Measurements from ENCODE around the gene MEGF10.

Gene MEGF10

DNA sequence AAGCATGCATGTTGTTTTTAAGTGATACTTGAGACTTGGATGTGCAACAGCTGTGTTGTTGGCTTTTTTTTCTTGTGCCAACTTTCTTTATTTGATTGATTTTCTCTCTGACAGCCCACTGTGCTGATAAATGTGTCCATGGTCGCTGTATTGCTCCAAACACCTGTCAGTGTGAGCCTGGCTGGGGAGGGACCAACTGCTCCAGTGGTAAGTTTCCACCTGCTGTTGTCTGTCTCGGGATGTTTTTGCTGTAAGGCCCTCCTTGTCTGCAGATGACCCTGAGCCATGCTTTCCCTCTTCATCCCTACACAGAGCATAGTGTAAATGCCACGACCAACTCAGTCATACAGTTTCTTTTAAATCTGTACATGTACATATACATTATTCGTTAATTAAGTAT lies 79.2 kb downstream of the MEGF10 start:
- DNase-seq (ENCODE audit: low read depth, low spot score), result no peak

GRCh38 chr5:127370631-127371030 lies 80.0 kb downstream of the MEGF10 start:
- no peak for DNase-seq (ENCODE audit: low read depth, low spot score)

- no peak for DNase-seq (ENCODE audit: low read depth, low spot score)
Measured at GRCh38 chr5:127373858-127374491, 83.4 kb downstream of the MEGF10 start.

GRCh38 chr5:127375124-127375523 lies 84.5 kb downstream of the MEGF10 start:
- no peak for DNase-seq (ENCODE audit: low read depth, low spot score)

DNA sequence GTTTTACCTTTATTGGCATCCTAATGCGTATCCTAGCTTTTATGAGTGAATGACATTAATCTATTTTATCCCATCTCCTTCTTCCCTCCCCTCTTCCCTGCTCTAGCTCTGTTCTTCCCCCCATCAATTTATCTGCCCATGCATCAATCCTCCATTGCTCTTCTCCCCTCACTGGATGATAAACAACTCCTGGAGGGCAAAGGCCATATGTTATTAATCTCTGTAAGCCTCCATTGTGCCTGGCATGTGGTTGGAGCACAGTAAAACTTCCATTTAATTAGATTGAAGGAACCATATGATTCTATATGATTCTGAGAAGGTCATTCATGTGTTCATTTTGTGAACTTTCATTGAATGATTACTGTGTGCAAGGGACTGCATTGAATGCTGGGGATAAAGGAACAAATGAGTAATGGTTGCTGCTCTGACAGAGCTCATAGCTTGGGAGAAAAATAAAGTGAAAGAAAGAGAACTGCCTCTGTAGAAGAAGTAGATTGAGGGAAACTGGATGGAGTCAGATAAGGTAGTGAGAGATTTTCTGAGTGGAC lies 85.0 kb downstream of the MEGF10 start:
- DNase-seq (ENCODE audit: low read depth, low spot score), result no peak

DNA sequence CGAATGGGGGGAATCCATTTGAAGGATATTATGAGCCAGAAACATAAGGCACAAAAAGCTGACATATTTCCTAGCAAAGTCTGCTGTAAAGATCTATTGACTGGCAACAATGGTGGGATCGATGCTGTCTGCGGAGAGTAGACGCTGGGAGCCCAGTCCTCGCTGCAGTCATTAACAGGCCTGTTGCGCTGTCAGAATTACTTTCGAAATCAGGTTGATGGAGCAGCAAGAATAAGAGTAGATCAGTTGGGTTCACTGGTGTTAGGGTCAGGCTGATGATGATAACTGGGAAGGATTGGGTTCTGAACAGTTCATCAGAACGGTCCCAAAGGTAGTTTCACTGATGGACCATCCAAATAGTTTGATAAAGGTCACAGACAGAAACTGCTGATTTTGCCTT lies 87.1 kb downstream of the MEGF10 start:
- DNase-seq (ENCODE audit: low read depth, low spot score), result no peak

DNA sequence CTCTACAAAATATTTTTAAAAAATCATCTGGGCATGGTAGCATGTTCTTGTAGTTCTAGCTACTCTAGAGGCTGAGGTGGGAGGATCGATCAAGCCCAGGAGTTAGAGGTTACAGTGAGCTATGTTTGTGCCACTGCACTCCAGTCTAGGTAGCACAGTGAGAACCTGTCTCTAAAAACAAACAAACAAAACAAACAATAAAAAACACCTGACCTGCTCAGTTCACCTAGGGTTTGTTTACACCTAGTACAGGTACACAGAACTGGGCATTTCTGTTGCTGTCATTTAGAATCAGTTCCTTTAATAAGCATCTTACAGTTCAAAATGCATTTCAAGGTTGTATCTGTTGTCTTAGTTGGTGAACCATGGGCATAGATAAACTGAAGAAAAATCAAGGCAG lies 95.3 kb downstream of the MEGF10 start:
- no peak for DNase-seq (ENCODE audit: low read depth, low spot score)

- DNase-seq (ENCODE audit: low read depth, low spot score), result no peak
Measured at GRCh38 chr5:127386557-127386956, 96.0 kb downstream of the MEGF10 start.

DNA sequence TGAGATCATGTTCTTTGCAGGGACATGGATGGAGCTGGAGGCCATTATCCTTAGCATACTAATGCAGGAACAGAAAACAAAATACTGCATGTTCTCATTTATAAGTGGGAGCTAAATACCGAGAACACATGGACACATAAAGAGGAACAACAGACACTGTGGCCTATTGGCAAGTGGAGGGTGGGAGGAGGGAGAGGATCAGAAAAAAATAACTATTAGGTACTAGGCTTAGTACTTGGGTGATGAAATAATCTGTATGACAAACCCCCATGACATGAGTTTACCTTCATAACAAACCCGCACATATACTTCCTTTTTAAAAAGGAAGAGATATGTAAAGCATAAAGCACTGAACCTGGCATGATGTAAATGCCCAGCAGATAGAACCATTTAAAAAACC lies 99.0 kb downstream of the MEGF10 start:
- DNase-seq (ENCODE audit: low read depth, low spot score), result no peak

DNA sequence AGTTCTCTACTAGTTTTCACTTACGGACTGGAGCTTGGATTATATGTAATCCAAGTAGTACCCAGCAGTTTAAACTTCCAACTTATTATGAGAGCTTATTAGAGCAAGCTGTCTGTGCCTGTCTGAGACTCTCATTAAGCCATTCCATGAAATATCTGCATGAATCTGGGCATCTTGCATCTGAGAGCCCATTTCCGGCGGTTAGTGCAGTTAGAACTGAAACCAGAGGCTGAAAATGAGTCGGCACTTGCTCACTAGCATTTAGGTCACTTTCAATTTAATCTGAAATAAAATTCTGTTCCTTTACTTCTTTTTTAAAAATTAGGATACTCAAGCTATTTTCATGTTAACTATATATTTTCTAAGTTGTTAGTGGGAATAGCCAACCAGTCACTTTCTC lies 102.2 kb downstream of the MEGF10 start:
- DNase-seq (ENCODE audit: low read depth, low spot score), result no peak

DNA sequence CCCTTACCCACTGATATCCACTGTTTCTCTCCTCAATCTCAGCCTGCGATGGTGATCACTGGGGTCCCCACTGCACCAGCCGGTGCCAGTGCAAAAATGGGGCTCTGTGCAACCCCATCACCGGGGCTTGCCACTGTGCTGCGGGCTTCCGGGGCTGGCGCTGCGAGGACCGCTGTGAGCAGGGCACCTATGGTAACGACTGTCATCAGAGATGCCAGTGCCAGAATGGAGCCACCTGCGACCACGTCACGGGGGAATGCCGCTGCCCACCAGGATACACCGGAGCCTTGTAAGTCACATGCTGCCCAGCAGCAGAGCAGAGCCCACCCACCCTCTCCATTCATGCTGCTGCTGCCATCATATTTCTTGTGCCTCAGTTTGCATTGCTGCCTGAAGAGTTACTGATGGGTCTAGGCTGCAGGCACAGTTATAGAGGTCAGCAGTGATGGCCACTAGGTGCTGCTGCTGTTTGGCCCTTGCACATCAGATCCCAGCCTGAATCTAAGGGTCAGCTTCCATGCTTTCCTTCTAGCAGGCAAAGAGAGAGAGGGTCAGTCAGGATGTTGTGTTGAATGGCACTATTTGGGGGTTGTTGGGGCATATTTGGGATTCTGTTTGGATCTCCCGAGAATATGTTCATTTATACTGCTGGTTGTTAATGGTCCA lies 106.0 kb downstream of the MEGF10 start:
- no peak for DNase-seq (ENCODE audit: low read depth, low spot score)

GRCh38 chr5:127398508-127398907 lies 107.9 kb downstream of the MEGF10 start:
- DNase-seq (ENCODE audit: low read depth, low spot score), result no peak

DNA sequence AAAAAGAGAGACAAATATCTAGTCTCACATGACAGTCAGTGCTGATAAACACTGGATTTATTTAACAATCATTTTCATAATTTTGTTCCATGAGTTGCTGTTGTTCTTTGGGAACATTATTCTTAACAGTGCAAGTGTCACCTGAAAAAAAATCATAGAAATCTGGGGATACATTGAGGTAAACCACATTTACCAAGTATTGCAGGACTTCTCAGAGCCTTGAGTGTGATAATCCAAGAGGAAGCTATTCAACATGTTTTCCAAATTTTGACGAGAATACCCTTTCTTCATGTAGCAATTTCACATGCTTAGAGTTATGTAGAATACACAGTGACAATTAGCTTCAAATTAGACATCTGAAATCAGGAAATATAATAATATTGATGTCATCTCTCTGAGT lies 108.5 kb downstream of the MEGF10 start:
- no peak for DNase-seq (ENCODE audit: low read depth, low spot score)

DNA sequence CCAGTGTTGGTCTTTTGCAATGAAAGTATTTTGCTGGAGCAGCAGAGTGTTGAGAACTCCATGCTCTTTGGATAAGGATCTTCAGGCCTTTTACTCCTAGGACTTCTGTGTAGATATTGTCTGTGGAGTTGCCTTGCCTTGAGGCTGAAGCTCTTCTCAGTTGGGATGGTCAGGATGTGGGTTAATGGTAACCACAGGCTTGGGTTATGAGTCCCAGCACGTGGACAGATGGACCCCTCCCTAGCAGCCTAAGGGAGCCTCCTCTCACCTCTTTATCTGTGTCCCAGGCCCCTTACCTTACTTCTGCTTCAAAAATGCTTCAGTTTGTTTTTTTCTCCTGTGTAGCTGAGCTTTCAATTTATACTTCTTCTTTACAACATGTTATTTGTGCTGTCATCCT lies 109.9 kb downstream of the MEGF10 start:
- DNase-seq (ENCODE audit: low read depth, low spot score), result no peak

DNA sequence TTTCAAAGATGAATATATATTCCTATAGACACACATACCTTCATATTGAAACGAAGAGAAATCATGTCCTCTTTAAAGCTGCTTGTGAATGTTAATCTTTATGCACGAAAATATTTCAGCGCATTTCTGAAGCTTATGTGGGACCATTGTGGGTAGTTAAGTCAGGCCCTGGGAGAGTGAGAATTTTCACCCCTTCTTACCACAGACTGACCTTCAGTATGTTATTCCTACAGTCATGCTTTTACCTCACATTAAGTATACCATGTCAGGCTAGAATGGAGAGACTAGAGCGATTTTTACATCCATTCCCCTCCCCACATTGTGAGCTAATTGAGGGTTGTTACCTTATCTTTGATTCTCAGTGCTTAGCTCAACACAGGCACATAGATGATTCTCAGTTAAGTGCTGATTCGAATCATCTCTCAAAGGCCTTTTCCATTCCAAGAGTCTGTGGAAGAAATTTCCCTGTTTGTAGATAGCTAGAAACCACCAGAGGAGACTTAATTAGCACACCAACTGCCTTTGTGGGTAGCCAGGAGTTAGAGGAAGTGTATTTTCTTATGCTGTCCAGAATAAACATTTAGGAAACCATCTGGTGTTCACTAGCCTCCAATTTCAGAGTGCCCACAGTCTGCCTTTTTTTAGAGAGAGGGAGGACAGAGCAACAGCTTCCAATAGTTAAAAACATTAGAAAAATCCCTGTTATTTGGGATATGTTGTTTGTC lies 110.5 kb downstream of the MEGF10 start:
- no peak for DNase-seq (ENCODE audit: low read depth, low spot score)

DNA sequence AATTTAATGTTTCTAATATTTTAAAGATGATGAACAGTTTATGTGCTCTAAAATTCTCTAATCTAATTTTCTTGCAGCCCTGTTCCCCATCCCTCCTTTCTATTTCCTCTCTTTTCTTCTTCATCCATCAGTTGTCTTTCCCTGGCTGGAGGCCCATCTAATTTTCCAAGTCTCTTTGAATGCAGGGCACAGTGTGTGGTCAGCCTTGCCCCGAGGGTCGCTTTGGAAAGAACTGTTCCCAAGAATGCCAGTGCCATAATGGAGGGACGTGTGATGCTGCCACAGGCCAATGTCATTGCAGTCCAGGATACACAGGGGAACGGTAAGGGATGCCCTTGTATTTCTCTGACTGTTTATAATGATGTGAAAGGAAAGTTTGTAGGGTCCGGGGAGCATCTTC lies 111.8 kb downstream of the MEGF10 start:
- DNase-seq (ENCODE audit: low read depth, low spot score), result no peak

- no peak for DNase-seq (ENCODE audit: low read depth, low spot score)
Measured at GRCh38 chr5:127404190-127404589, 113.6 kb downstream of the MEGF10 start.

DNA sequence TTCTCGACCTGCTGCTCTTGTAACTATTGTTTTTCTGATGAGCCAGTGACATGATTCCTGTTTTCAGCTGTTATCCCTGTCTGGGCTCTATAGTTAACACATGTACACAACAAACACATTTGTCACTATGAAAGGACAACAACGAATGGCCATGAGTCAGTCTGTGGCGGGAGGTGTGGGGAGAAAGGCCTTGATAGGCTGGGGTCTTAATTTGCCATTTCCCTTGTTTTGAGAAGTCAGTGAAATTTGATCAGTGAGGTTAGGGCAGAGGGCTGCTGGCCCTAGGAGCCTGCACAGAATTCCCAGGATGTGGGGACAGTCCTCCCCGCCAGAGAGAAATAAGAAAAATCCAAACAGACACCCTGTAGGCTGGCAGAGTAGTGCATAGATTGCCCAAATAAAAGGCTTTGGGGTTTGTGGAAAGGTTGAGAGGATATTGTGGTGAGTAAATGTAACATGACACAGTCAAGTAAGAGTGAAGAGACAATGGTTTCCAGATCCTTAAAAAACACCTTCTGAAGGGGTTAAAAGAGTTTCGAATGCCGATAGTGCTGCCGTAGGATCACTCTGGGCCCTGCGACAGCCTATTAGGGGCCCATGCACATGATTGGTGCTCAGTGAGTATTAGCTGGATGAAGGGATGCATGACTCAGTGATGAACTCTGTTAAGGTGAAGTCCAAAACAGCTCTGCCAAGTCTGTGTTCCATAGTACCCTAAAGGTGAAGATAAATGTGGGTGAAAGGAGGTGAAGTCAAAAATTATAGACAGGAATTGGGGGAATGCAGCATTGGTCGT lies 115.9 kb downstream of the MEGF10 start:
- DNase-seq (ENCODE audit: low read depth, low spot score), result no peak

GRCh38 chr5:127409246-127409917 lies 118.8 kb downstream of the MEGF10 start:
- no peak for DNase-seq (ENCODE audit: low read depth, low spot score)

GRCh38 chr5:127409921-127410675 lies 119.5 kb downstream of the MEGF10 start:
- DNase-seq (ENCODE audit: low read depth, low spot score), result no peak

- DNase-seq (ENCODE audit: low read depth, low spot score), result no peak
Measured at GRCh38 chr5:127410959-127411358, 120.4 kb downstream of the MEGF10 start.
